Adipocyte (in vitro differentiated cells): ENCODE results near the gene BTG2.
"Not testable (repeated sequence)": the region's sequence is repeated elsewhere in the genome, so short reads cannot be mapped to it uniquely, and the experiment has no call there.

ENCODE experiments used
- DNase-seq: peaks from one replicate; pipeline ENCODE4 v3.0.0-alpha.2; 2015; ENCODE audit warnings: low read depth
- H3K27me3 ChIP-seq: replicated peaks from 2 replicates; pipeline ENCODE4 v1.7.0; 2013; ENCODE audit warnings: mild to moderate bottlenecking, low read length, moderate library complexity; ENCODE audit not compliant: control insufficient read depth, insufficient read depth
- H3K36me3 ChIP-seq: 2 replicates; pipeline ENCODE4 v1.7.0; 2013; ENCODE audit warnings: low read length, mild to moderate bottlenecking, moderate library complexity; ENCODE audit not compliant: control insufficient read depth, insufficient read depth, severe bottlenecking
- H3K4me1 ChIP-seq: 2 replicates; pipeline ENCODE4 v1.7.0; 2013; ENCODE audit warnings: mild to moderate bottlenecking, low read length, moderate library complexity; ENCODE audit not compliant: control insufficient read depth, insufficient read depth
- H3K4me3 ChIP-seq: 2 replicates; pipeline ENCODE4 v1.7.0; 2013; ENCODE audit warnings: mild to moderate bottlenecking, low read length, moderate library complexity
- H3K9ac ChIP-seq: 2 replicates; pipeline ENCODE4 v1.7.0; 2013; ENCODE audit warnings: mild to moderate bottlenecking, low read length, moderate library complexity
- H3K9me3 ChIP-seq: 2 replicates; pipeline ENCODE4 v1.7.0; 2013; ENCODE audit warnings: mild to moderate bottlenecking, low read length, moderate library complexity; ENCODE audit not compliant: control insufficient read depth

The BTG2 gene

GRCh38 chr1:203304919-203305808, at the start of gene BTG2:
Gene BTG2, plus strand, starts transcription at chr1:203305519. Its CDS starts 88 bp downstream, at chr1:203305607.
- Histone ChIP-seq H3K9me3 (no peaks in the 10 kb centered on the region), H3K36me3 (peaks cover 22% of the 10 kb centered on the region), H3K4me1 (peaks cover 34% of the 10 kb centered on the region), H3K27me3 (peaks cover 3% of the 10 kb centered on the region), H3K4me3 (peak within 1 kb of the TSS; percentile 97), H3K9ac (peak within 1 kb of the TSS; percentile 97)
- DNase-seq: peak; percentile 98

GRCh38 chr1:203256636-203257035, 48.7 kb upstream of the BTG2 start:
- not testable (repeated sequence) for H3K9ac ChIP-seq, H3K27me3 ChIP-seq, H3K36me3 ChIP-seq, H3K4me1 ChIP-seq, DNase-seq, H3K4me3 ChIP-seq
- peaks cover 28% of the 10 kb centered on the region for H3K9me3 ChIP-seq

- Histone ChIP-seq H3K4me3 (no peak overlapping the region), H3K4me1 (peaks cover 9% of the 10 kb centered on the region), H3K9ac (no peak overlapping the region), H3K27me3 (no peaks in the 10 kb centered on the region), H3K36me3 (no peaks in the 10 kb centered on the region), H3K9me3 (no peaks in the 10 kb centered on the region)
- DNase-seq: no peak
Measured at GRCh38 chr1:203263496-203263895, 41.8 kb upstream of the BTG2 start.

GRCh38 chr1:203264052-203264501, 41.2 kb upstream of the BTG2 start:
- Histone ChIP-seq H3K9me3 (no peaks in the 10 kb centered on the region), H3K36me3 (no peaks in the 10 kb centered on the region), H3K4me3 (no peak overlapping the region), H3K27me3 (no peaks in the 10 kb centered on the region), H3K9ac (no peak overlapping the region), H3K4me1 (peaks cover 9% of the 10 kb centered on the region)
- peak; percentile 20 for DNase-seq

GRCh38 chr1:203265541-203265940, 39.8 kb upstream of the BTG2 start:
- no peak for DNase-seq
- Histone ChIP-seq H3K4me1 (peaks cover 9% of the 10 kb centered on the region), H3K27me3 (no peaks in the 10 kb centered on the region), H3K9ac (no peak overlapping the region), H3K36me3 (no peaks in the 10 kb centered on the region), H3K9me3 (no peaks in the 10 kb centered on the region), H3K4me3 (no peak overlapping the region)

GRCh38 chr1:203266140-203266539, 39.2 kb upstream of the BTG2 start:
- not testable (repeated sequence) for H3K9ac ChIP-seq

GRCh38 chr1:203267347-203267846, 37.9 kb upstream of the BTG2 start:
- Histone ChIP-seq H3K36me3 (no peaks in the 10 kb centered on the region), H3K9ac (peak overlapping the region; percentile 94), H3K27me3 (no peaks in the 10 kb centered on the region), H3K4me1 (peaks cover 9% of the 10 kb centered on the region), H3K4me3 (peak overlapping the region; percentile 93), H3K9me3 (no peaks in the 10 kb centered on the region)
- peak; percentile 97 for DNase-seq

More at GRCh38 chr1:203266140-203266539, 39.2 kb upstream of the BTG2 start:
- H3K4me1 ChIP-seq, H3K27me3 ChIP-seq, H3K36me3 ChIP-seq, DNase-seq, H3K9me3 ChIP-seq, H3K4me3 ChIP-seq: not testable (repeated sequence)

- Histone ChIP-seq H3K4me1 (peaks cover 10% of the 10 kb centered on the region), H3K4me3 (peak overlapping the region; percentile 93), H3K9me3 (no peaks in the 10 kb centered on the region), H3K36me3 (no peaks in the 10 kb centered on the region), H3K27me3 (no peaks in the 10 kb centered on the region), H3K9ac (peak overlapping the region; percentile 94)
- DNase-seq: no peak
Measured at GRCh38 chr1:203267912-203268311, 37.4 kb upstream of the BTG2 start.

- peaks cover 19% of the 10 kb centered on the region for H3K4me1 ChIP-seq
- no peaks in the 10 kb centered on the region for H3K36me3 ChIP-seq
- H3K9me3 ChIP-seq: no peaks in the 10 kb centered on the region
- peak; percentile 91 for DNase-seq
- H3K27me3 ChIP-seq: no peaks in the 10 kb centered on the region
- H3K4me3 ChIP-seq: no peak overlapping the region
- H3K9ac ChIP-seq: no peak overlapping the region
Measured at GRCh38 chr1:203268901-203269653, 36.2 kb upstream of the BTG2 start.

- Histone ChIP-seq H3K4me3 (no peak overlapping the region), H3K36me3 (no peaks in the 10 kb centered on the region), H3K27me3 (no peaks in the 10 kb centered on the region), H3K9me3 (no peaks in the 10 kb centered on the region), H3K4me1 (peaks cover 17% of the 10 kb centered on the region), H3K9ac (no peak overlapping the region)
- no peak for DNase-seq
Measured at GRCh38 chr1:203269654-203270020, 35.7 kb upstream of the BTG2 start.

GRCh38 chr1:203270448-203270847, 34.9 kb upstream of the BTG2 start:
- Histone ChIP-seq H3K4me1 (peaks cover 23% of the 10 kb centered on the region), H3K4me3 (no peak overlapping the region), H3K9me3 (no peaks in the 10 kb centered on the region), H3K9ac (no peak overlapping the region), H3K27me3 (no peaks in the 10 kb centered on the region), H3K36me3 (no peaks in the 10 kb centered on the region)
- no peak for DNase-seq
